ENCODE results near the gene CCDC185.
"Not testable (repeated sequence)": the region's sequence is repeated elsewhere in the genome, so short reads cannot be mapped to it uniquely, and the experiment has no call there.

The CCDC185 gene

GRCh38 chr1:223394242-223394641 lies 1.0 kb downstream of the CCDC185 start:
- DNase-seq (ENCODE audit: low read depth in 2 of 2), result no peak

- DNase-seq (ENCODE audit: low read depth in 2 of 2), result no peak
Measured at GRCh38 chr1:223394706-223395105, 1.5 kb downstream of the CCDC185 start.

DNA sequence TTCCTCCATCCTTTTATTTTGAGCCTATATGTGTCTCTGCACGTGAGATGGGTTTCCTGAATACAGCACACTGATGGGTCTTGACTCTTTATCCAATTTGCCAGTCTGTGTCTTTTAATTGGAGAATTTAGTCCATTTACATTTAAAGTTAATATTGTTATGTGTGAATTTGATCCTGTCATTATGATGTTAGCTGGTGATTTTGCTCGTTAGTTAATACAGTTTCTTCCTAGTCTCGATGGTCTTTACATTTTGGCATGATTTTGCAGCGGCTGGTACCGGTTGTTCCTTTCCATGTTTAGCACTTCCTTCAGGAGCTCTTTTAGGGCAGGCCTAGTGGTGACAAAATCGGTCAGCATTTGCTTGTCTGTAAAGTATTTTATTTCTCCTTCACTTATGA lies 6.2 kb downstream of the CCDC185 start:
- DNase-seq (ENCODE audit: low read depth in 2 of 2), result not testable (repeated sequence)

DNA sequence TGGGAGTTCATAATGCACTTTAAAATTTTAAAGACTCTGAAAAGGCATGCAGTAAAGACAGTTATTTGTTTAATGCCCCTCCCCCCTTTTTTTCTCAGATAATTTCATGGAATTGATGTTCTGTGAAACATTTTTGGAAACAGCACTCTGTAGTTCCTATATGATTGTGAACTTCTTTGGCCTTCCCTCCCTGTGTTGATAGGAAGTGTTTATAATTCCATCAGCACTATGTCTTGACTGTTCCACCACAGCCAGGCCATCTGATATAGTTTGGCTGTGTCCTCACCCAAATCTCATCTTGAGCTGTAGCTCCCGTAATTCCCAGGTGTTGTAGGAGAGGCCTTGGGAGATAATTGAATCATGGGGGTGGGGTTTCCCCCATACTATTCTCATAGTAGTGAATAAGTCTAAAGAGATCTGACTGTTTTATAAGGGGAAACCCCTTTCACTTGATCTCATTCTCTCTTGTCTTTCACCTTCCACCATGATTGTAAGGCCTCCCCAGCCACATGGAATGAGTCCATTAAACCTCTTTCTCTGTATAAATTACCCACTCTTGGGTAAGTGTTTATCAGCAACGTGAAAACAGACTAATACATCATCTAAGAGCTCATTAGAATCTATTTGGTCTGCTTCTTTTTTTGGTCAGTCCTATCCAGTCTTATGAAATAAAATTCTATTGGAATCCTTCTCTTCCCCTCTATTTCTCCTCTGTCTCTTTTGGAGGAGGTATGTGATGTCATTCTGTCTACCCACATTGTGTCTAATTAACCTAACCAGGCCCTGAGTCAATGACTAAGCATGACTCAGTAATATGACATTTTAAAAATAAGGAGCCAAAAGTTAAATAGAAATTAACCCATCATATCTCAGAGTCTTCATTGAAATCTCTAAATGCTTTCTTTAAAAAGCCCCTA lies 8.9 kb downstream of the CCDC185 start:
- DNase-seq (ENCODE audit: low read depth in 2 of 2), result no peak

GRCh38 chr1:223402790-223403142 lies 9.6 kb downstream of the CCDC185 start:
- DNase-seq (ENCODE audit: low read depth in 2 of 2), result no peak

- DNase-seq (ENCODE audit: low read depth in 2 of 2), result no peak
Measured at GRCh38 chr1:223403184-223403815, 10.1 kb downstream of the CCDC185 start.

DNA sequence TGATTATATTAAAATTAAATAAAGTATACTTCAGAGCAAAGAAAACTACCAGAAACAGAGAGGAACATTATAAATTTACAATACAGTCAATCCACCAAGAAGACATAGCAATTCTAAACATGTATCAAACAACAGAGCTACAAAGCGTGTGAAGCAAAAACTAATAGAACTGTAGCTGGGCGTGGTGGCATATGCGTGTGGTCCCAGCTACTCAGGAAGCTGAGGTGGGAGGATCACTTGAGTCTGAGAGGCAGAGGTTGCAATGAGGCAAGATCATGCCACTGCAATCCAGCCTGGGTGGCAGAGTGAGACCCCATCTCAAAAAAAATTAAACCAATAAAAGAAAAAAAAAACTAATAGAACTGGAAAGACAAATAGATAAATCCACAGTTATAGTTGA lies 12.3 kb downstream of the CCDC185 start:
- DNase-seq (ENCODE audit: low read depth in 2 of 2), result no peak

- DNase-seq (ENCODE audit: low read depth in 2 of 2), result no peak
Measured at GRCh38 chr1:223410036-223410435, 16.8 kb downstream of the CCDC185 start.

DNA sequence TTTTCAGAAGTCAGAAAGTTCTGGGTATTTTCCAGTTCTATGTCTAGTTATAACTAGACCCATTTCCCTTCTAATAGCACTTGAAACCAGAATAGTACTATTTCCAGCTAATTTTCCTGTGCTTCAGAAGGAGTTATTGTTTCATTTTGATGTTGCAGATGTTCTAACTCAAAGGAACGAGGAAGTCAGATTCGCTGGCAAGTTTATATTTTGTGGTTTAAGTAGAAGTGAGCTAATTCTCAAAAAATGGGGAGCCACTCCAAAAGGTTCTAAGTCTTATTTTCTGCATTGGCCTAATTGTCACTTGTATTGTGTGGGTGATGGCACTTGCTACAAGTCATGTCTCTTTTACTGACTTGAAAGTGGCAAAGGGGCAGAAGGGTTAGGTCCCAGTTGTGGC lies 18.1 kb downstream of the CCDC185 start:
- no peak for DNase-seq (ENCODE audit: low read depth in 2 of 2)

GRCh38 chr1:223411710-223412109 lies 18.5 kb downstream of the CCDC185 start:
- DNase-seq (ENCODE audit: low read depth in 2 of 2), result no peak

DNA sequence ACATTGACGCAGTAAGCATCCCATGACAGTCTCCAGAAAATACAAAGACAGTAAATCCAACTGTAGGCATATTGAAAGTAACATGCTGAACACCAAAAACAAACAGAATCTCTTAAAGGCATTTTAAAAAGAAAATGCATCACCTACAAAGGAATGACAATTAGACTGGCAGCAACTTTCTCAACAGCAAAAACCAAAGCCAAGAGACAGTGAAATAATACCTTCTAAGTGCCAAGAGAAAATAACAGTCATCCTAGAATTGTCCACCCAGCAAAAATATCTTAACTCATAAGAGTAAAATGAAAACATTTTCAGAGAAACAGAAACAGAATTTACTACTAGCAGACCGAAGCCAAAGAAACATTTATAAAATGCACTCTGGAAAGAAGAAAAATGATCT lies 20.0 kb downstream of the CCDC185 start:
- no peak for DNase-seq (ENCODE audit: low read depth in 2 of 2)

GRCh38 chr1:223417444-223417843 lies 24.2 kb downstream of the CCDC185 start:
- no peak for DNase-seq (ENCODE audit: low read depth in 2 of 2)

DNA sequence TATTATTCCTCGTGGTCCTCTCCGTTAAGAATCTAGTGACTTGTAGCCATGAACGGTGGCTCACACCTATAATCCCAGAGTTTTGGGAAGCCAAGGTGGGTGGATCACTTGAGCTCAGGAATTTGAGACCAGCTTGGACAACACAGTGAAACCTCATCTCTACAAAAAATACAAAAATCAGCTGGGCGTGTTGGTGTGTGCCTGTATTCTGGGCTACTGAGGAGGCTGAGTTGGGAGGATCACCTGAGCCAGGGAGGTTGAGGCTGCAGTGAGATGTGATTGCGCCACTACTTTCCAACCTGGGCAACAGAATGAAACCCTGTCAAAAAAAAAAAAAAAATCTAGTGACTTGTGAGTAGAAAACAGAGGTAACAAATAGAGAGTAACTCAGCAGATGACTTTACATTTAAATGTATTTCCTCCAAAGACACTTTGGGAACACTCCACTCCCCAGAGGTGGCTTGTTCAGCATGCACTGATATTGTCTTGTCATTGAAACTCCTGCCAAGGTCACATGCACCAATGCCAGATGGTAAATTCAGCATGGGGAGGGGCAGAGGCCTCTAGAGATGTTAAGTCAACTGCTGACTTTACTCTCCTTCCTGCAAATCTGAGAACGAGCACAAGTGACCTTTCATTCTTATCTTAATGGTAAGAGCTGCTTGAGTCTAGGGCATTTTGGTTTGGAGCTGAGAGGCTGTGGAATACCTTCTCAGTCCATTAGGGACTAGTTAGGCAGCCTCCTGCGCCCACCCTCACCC lies 24.9 kb downstream of the CCDC185 start:
- DNase-seq (ENCODE audit: low read depth in 2 of 2), result no peak

DNA sequence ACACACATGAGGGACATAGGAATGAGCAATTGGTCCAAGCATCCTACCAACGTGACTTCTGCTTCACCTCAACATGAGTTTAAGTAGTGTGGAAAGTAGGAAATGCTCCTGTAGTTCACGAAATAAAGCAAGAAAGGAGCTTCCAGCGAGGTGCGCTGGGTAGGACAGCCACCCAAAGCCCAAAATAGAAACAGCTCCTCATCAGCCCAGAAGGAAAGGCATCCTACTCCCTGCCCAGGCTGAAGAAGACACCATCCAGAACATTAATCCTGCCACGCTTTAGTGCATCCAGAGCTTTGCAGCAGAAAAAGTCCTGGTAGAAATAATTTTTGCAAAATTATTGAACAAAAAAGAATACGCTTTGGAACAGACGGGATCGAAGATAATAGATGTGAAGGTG lies 25.9 kb downstream of the CCDC185 start:
- no peak for DNase-seq (ENCODE audit: low read depth in 2 of 2)

- DNase-seq (ENCODE audit: low read depth in 2 of 2), result no peak
Measured at GRCh38 chr1:223419561-223419960, 26.3 kb downstream of the CCDC185 start.

- DNase-seq (ENCODE audit: low read depth in 2 of 2), result no peak
Measured at GRCh38 chr1:223421025-223421424, 27.8 kb downstream of the CCDC185 start.

DNA sequence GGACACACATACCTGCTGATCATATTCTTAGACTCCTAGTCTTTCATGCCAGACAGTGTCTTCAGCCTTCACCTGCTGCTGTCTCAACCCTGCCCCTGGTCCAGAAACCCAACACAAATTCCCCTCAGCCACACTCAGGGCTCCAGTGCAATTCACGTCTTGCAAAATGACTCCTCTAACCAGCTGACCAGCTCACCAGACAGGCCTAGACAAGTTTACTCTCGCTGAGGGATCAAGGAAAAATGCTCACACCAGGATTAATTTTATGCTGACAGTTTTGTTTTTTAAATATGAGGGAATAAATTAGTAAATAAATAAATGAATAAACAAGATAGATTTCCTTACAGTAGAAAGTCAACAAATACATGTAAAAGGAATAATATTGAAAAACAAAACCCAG lies 28.5 kb downstream of the CCDC185 start:
- no peak for DNase-seq (ENCODE audit: low read depth in 2 of 2)

GRCh38 chr1:223422911-223423310 lies 29.7 kb downstream of the CCDC185 start:
- no peak for DNase-seq (ENCODE audit: low read depth in 2 of 2)

- no peak for DNase-seq (ENCODE audit: low read depth in 2 of 2)
Measured at GRCh38 chr1:223423641-223424233, 30.5 kb downstream of the CCDC185 start.

- DNase-seq (ENCODE audit: low read depth in 2 of 2), result no peak
Measured at GRCh38 chr1:223425550-223425949, 32.3 kb downstream of the CCDC185 start.

DNA sequence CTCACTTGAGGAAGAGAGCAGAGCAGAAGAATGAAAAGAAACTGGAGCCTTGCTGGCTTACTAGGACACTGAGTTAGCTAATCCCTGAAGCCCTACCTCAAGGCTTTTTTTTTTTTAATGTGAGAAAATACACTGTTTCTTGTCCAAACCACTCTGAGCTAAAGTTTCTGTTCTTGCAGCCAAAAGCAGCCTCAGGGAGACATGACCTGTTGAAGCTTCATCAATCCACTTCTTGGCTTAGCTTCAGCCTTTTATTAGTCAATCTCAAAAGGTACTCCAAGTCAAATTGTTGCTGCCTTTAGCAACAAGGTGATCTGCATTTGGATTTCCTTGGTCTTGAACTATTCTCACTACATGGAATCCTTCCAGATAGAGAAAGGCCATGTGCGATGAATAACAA lies 33.7 kb downstream of the CCDC185 start:
- no peak for DNase-seq (ENCODE audit: low read depth in 2 of 2)

DNA sequence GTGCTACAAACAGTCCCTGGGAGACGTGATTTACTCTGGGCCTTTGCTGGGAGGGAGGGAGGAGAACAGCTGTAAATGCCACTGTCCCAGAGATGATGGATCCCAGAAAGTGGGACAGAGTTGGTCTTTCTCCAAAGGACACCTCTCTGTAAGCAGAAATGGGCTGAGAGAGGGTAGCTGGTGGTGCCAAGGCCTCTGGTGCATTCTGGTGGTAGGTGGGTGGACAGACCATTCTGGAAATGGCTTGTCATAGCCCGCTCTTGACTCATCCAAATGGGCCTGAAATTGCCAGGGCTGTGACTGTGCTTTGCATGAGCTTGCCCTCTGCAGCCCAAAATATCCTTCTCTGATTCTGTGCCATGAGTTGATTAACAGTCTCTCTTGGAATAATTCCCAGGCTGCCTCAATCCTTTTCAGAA lies 36.1 kb downstream of the CCDC185 start:
- DNase-seq (ENCODE audit: low read depth in 2 of 2), result no peak
